GM12878 (cell line): ENCODE results near the gene CTXND1.

Experiments used
- BCL3 ChIP-seq: IDR thresholded peaks from 2 replicates; pipeline ENCODE4 v1.6.1; 2011; ENCODE audit warnings: borderline replicate concordance, low read depth, mild to moderate bottlenecking, moderate library complexity, low read length; ENCODE audit not compliant: insufficient read depth, poor library complexity, severe bottlenecking
- CHD1 ChIP-seq: IDR thresholded peaks from 2 replicates; pipeline ENCODE4 v1.6.1; 2012; ENCODE audit warnings: low read depth, low read length, improper control_type of control experiment
- CTCF ChIP-seq, 3 experiments: IDR thresholded peaks in 2 of 3; conservative IDR thresholded peaks in 1 of 3; 2 replicates each; pipeline ENCODE4 v1.5.1; 2011; ENCODE audit warnings: low read depth in 3 of 3, low read length in 3 of 3, mild to moderate bottlenecking in 3 of 3, control low read depth in 2 of 3, moderate library complexity in 2 of 3, inconsistent platforms in 1 of 3, mixed read lengths in 1 of 3; ENCODE audit not compliant: control insufficient read depth in 2 of 3, insufficient read depth in 1 of 3; ENCODE audit errors: extremely low read depth in 1 of 3
- EED ChIP-seq: sonication (generic); IDR thresholded peaks from 2 replicates; pipeline ENCODE4 v1.6.1; 2016; ENCODE audit warnings: antibody characterized with exemption, low read depth
- EP300 ChIP-seq, 2 experiments: fragments of 150-350 bp in 1 of 2; IDR thresholded peaks; 2 replicates each; pipeline ENCODE4 v1.6.1; 2011 to 2012; ENCODE audit warnings: low read depth in 2 of 2, low read length in 2 of 2, borderline replicate concordance in 1 of 2, improper control_type of control experiment in 1 of 2, inconsistent platforms in 1 of 2; ENCODE audit not compliant: control insufficient read depth in 1 of 2
- KDM1A ChIP-seq: fragments of 200-600 bp; sonication (generic); IDR thresholded peaks from 2 replicates; pipeline ENCODE4 v1.6.1; 2016; ENCODE audit warnings: borderline replicate concordance
- MYB ChIP-seq: fragments of 150-350 bp; IDR thresholded peaks from 2 replicates; pipeline ENCODE4 v1.6.1; 2014; ENCODE audit warnings: mild to moderate bottlenecking, low read depth, low read length, borderline replicate concordance
- NBN ChIP-seq: fragments of 450-650 bp; IDR thresholded peaks from 2 replicates; pipeline ENCODE4 v1.6.1; 2016
- POLR2AphosphoS5 ChIP-seq: IDR thresholded peaks from 2 replicates; pipeline ENCODE4 v1.6.1; 2011; ENCODE audit warnings: mild to moderate bottlenecking, low read length, inconsistent platforms
- RCOR1 ChIP-seq: conservative IDR thresholded peaks from 2 replicates; pipeline ENCODE4 v1.6.1; 2012; ENCODE audit warnings: low read depth, low read length, improper control_type of control experiment
- TBL1XR1 ChIP-seq: IDR thresholded peaks from 2 replicates; pipeline ENCODE4 v1.6.1; 2012; ENCODE audit warnings: low read depth, low read length, improper control_type of control experiment
- TCF3 ChIP-seq: IDR thresholded peaks from 2 replicates; pipeline ENCODE4 v1.6.1; 2012; ENCODE audit warnings: low read depth, mild to moderate bottlenecking, low read length, borderline replicate concordance; ENCODE audit not compliant: insufficient read depth

- TF ChIP-seq KDM1A: no peak
- no peak for TF ChIP-seq CTCF (IDR thresholded peaks at IDR 0.05 in 2 of 3, conservative IDR thresholded peaks at IDR 0.05 in 1 of 3; ENCODE audit: control insufficient read depth in 2 of 3, extremely low read depth in 1 of 3, insufficient read depth in 1 of 3, low read depth in 3 of 3, low read length in 3 of 3)
- TF ChIP-seq POLR2AphosphoS5: no peak
- TF ChIP-seq BCL3: no peak
- TF ChIP-seq CHD1: no peak
- TF ChIP-seq TCF3: no peak
- no peak for TF ChIP-seq EED
- TF ChIP-seq MYB: no peak
- TF ChIP-seq EP300 (IDR thresholded peaks at IDR 0.05; ENCODE audit: borderline replicate concordance in 1 of 2, control insufficient read depth in 1 of 2, low read depth in 2 of 2, low read length in 2 of 2): no peak
- no peak for TF ChIP-seq RCOR1
- TF ChIP-seq NBN: no peak
- TF ChIP-seq TBL1XR1: no peak
These were observed 23.0 kb upstream of the CTXND1 start for GRCh38 chr15:80274996-80275395.
